ENCODE measurements around the gene KIF3C.
"Not testable (repeated sequence)": the region's sequence is repeated elsewhere in the genome, so short reads cannot be mapped to it uniquely, and the experiment has no call there.

KIF3C gene

GRCh38 chr2:25958611-25959010 is 23.7 kb downstream of the KIF3C start:
- not testable (repeated sequence) for DNase-seq

GRCh38 chr2:25957743-25958142 is 24.6 kb downstream of the KIF3C start:
- DNase-seq: no peak

- no peak for DNase-seq
Measured at GRCh38 chr2:25955869-25956535, 26.3 kb downstream of the KIF3C start.

- no peak for DNase-seq
Measured at GRCh38 chr2:25955036-25955435, 27.3 kb downstream of the KIF3C start.

- DNase-seq: no peak
Measured at GRCh38 chr2:25954199-25954752, 28.0 kb downstream of the KIF3C start.

- DNase-seq: peak; percentile 77
Measured at GRCh38 chr2:25951071-25951547, 31.2 kb downstream of the KIF3C start.

GRCh38 chr2:25948437-25948836 is 33.9 kb downstream of the KIF3C start:
- no peak for DNase-seq

GRCh38 chr2:25941042-25941441 is 41.3 kb downstream of the KIF3C start:
- no peak for DNase-seq

GRCh38 chr2:25939257-25939668 is 43.0 kb downstream of the KIF3C start:
- DNase-seq: no peak

- no peak for DNase-seq
Measured at GRCh38 chr2:25938345-25938744, 44.0 kb downstream of the KIF3C start.

- DNase-seq: no peak
Measured at GRCh38 chr2:25936889-25937545, 45.3 kb downstream of the KIF3C start.

GRCh38 chr2:25933622-25934021 is 48.7 kb downstream of the KIF3C start:
- DNase-seq: no peak

- no peak for DNase-seq
Measured at GRCh38 chr2:25929789-25930473, 52.4 kb downstream of the KIF3C start.

- no peak for DNase-seq
Measured at GRCh38 chr2:25928668-25929067, 53.6 kb downstream of the KIF3C start.

- no peak for DNase-seq
Measured at GRCh38 chr2:25926984-25927756, 55.1 kb downstream of the KIF3C start.

- DNase-seq: no peak
Measured at GRCh38 chr2:25922501-25922900, 59.8 kb downstream of the KIF3C start.

GRCh38 chr2:25920786-25921415 is 61.4 kb downstream of the KIF3C start:
- DNase-seq: no peak

GRCh38 chr2:25920336-25920735 is 62.0 kb downstream of the KIF3C start:
- no peak for DNase-seq

- no peak for DNase-seq
Measured at GRCh38 chr2:25917832-25918231, 64.5 kb downstream of the KIF3C start.

- DNase-seq: not testable (repeated sequence)
Measured at GRCh38 chr2:25917411-25917810, 64.9 kb downstream of the KIF3C start.

GRCh38 chr2:25915944-25916772 is 66.1 kb downstream of the KIF3C start:
- peak; percentile 33 for DNase-seq

Measured in activated CD4-positive, CD25-positive, alpha-beta regulatory T cell treated with anti-CD3 and anti-CD28 coated beads, Interleukin-2, amount 50 U/mL, for 72 hours (primary cell).